Lower leg skin (tissue), 3 donors: ENCODE results near the gene TUBGCP3.

Experiments
- CTCF ChIP-seq, 3 donors: fragments of 450-650 bp; IDR thresholded peaks; one replicate each; pipeline ENCODE4 v1.5.1; 2016; ENCODE audit warnings: antibody characterized with exemption in 3 of 3, mild to moderate bottlenecking in 3 of 3, moderate library complexity in 2 of 3
- POLR2A ChIP-seq, 2 donors: fragments of 450-650 bp; IDR thresholded peaks; one replicate each; pipeline ENCODE4 v1.6.1; 2016 to 2017; ENCODE audit warnings: antibody characterized with exemption in 2 of 2, mild to moderate bottlenecking in 1 of 2, moderate library complexity in 1 of 2

DNA sequence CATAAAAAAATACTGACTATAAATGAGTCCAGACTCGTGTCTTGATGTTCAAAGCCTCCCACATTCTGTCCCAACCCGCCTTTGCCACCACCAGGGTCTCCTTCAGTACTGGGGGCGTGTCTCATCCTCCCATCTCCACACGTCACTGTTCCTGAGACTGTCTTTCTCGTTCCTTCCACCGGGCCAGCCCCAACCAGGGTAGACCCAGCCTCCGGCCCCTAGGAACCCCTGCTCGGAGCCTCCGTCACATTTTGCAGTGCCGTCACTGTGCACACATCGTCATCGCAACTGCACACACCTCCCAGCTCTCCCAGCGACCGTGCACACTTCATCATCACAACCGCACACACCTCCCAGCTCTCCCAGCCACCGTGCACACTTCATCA lies 138.4 kb downstream of the TUBGCP3 start:
- no peak for TF ChIP-seq CTCF (IDR thresholded peaks at IDR 0.05)
- TF ChIP-seq POLR2A (IDR thresholded peaks at IDR 0.05), result no peak
